ENCODE measurements around the gene FAM110D. TPM values are rescaled to one million over a fixed set of nuclear protein-coding genes. Genes with fewer than 3 reads are reported as not detected.

Gene FAM110D
- total RNA-seq, 4 donors from 2014 or later: 0.57 to 9.1 (median 3.2) TPM

DNA sequence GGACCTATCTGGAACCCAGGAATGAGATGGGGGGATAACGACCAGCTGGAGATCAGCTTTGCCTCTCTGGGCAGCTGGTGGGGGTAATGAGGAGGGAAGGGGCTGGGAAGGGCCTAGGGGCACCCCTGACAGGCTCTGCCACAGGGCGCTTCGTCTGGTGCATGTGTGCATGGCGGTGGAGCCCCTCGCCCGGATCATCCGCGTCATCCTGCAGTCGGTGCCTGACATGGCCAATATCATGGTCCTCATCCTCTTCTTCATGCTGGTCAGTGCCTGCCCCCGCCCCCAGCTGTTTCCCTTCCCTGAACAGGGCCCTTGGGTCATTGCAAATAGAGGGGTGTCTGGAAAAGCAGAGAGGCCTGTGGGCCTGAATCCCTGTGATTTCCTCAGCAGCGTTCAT, 38.9 kb downstream of the FAM110D start:
- H3K4me3 ChIP-seq (ENCODE audit: low read depth, poor library complexity, severe bottlenecking): no peak overlapping the region
- no peak for DNase-seq (ENCODE audit: low spot score in 2 of 2)
- intact Hi-C loops (cut with DNase I; ENCODE audit: low total_unique reads): no loop called here
- WGBS, 2 donors: 85 to 86% methylated on average over 11 of the region's 11 CpGs
- TF ChIP-seq POLR2A (IDR thresholded peaks at IDR 0.05): no peak
- TF ChIP-seq, protein P1, sequence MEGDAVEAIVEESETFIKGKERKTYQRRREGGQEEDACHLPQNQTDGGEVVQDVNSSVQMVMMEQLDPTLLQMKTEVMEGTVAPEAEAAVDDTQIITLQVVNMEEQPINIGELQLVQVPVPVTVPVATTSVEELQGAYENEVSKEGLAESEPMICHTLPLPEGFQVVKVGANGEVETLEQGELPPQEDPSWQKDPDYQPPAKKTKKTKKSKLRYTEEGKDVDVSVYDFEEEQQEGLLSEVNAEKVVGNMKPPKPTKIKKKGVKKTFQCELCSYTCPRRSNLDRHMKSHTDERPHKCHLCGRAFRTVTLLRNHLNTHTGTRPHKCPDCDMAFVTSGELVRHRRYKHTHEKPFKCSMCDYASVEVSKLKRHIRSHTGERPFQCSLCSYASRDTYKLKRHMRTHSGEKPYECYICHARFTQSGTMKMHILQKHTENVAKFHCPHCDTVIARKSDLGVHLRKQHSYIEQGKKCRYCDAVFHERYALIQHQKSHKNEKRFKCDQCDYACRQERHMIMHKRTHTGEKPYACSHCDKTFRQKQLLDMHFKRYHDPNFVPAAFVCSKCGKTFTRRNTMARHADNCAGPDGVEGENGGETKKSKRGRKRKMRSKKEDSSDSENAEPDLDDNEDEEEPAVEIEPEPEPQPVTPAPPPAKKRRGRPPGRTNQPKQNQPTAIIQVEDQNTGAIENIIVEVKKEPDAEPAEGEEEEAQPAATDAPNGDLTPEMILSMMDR (IDR thresholded peaks at IDR 0.05): no peak

DNA sequence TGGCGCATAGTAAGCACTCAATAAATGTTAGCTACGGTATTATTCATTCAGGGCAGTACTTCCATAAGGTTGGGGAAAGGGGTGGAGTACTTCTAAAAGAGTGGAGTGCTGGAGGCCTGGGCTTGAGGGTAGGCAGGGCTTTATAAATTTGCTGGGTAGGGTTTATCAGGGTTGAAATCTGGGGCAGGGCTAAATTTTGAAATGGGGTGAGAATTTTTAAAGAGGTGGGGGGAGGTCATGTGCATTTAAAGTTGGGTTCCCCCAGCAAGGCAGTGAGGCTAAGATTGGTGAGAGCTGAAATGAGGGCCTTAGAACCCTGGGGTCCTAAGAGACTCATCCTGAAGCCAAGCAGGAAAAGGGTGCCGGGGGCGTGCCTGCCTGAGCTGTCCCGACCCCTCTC, 41.5 kb downstream of the FAM110D start:
- DNase-seq (ENCODE audit: low spot score in 2 of 2): no peak
- WGBS, 2 donors: 83 to 84% methylated on average over 5 of the region's 5 CpGs
- no peak for TF ChIP-seq POLR2A (IDR thresholded peaks at IDR 0.05)
- TF ChIP-seq, protein P1 (IDR thresholded peaks at IDR 0.05): no peak
- intact Hi-C loops (cut with DNase I; ENCODE audit: low total_unique reads): no loop called here
- H3K4me3 ChIP-seq (ENCODE audit: low read depth, poor library complexity, severe bottlenecking): no peak overlapping the region

DNA sequence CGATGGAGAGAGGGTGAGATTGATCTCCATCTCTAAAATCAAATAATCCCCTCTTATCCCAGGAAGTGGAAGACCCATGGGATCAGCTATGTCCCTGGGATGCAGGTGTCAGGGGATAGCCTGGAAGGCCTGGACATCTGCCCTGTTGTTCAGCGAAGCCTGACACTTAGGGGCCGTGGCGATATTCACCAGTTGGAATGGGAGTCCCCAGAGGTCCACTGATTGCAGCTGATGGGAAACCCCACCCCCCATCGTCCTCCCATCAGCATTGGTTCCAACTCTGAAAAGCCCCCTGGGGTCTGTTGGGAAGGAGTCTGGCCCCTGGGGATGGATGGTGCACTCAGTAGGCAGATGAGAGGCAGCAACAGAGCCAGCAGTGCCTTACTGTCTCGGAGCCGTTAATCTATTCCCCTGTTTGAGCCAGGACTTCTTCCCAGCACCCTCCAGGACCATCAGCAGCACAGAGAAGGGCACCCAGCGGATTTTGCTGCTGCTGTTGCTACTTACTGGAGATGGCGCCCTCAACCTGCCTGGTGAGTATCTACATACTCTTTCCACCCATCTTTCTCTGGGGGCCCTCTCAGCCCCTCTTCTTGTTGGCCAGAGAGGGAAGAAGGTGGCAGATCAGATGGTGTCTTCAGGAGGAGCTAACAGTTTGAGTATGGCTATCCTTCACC, 44.9 kb downstream of the FAM110D start:
- intact Hi-C loops (cut with DNase I; ENCODE audit: low total_unique reads): no loop called here
- H3K4me3 ChIP-seq (ENCODE audit: low read depth, poor library complexity, severe bottlenecking): no peak overlapping the region
- DNase-seq (ENCODE audit: low spot score in 2 of 2): no peak
- no peak for TF ChIP-seq POLR2A (IDR thresholded peaks at IDR 0.05)
- TF ChIP-seq, protein P1 (IDR thresholded peaks at IDR 0.05): no peak
- WGBS, 2 donors: 77 to 79% methylated on average over 9 of the region's 9 CpGs

DNA sequence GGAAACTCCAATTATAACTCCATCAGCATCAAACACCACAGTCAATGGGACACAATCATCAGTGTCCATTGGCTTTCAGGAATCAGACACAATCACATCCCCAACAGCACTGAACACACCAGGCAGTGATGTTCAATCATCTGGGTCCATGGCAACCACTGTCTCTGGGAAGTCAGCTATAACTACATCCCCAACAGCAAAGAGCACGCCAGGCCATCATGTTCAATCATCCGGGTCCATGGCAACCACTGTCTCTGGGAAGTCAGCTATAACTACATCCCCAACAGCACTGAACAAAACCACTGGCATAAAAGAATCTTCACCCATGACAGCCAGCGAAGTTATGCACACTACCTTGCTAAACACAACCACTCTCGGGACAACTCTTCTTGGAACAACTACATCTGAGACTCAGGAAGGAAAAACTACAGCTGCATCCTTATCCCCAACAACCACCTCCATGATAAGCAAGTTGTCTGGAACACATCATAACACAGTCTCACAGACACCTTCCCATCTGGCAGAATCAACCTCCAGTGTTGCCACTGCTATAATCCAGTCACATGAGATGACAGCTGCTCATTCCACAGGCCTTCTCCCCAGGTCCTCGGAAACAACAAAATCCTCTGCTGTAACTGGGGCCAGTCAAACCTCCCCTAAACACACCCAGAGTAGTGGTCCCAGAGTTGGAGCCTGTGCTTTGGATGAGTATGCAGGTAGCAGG, 51.4 kb downstream of the FAM110D start:
- intact Hi-C loops (cut with DNase I; ENCODE audit: low total_unique reads): no loop called here
- 87 to 90% methylated on average over 5 of the region's 5 CpGs for WGBS, 2 donors
- no peak overlapping the region for H3K4me3 ChIP-seq (ENCODE audit: low read depth, poor library complexity, severe bottlenecking)
- no peak for TF ChIP-seq POLR2A (IDR thresholded peaks at IDR 0.05)
- TF ChIP-seq, protein P1 (IDR thresholded peaks at IDR 0.05): no peak
- no peak for DNase-seq (ENCODE audit: low spot score in 2 of 2)

DNA sequence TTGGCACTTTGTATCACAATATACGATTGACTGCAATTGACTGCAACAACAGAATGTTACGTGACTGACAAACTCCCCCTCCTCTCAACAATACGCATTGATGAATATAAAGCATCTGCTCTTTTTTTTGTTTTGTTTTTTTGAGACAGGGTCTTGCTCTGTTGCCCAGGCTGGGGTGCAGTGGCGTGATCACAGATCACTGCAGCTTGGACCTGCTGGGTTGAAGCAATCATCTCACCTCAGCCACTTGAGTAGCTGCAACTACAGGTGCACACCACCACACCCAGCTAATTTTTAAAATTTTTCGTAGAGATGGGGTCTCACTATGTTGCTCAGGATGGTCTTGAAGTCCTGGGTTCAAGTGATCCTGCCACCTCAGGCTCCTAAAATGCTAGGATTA, 53.8 kb downstream of the FAM110D start:
- TF ChIP-seq, protein P1 (IDR thresholded peaks at IDR 0.05): no peak
- TF ChIP-seq POLR2A (IDR thresholded peaks at IDR 0.05): no peak
- no peak for DNase-seq (ENCODE audit: low spot score in 2 of 2)
- intact Hi-C loops (cut with DNase I; ENCODE audit: low total_unique reads): no loop called here
- no peak overlapping the region for H3K4me3 ChIP-seq (ENCODE audit: low read depth, poor library complexity, severe bottlenecking)
- WGBS, 2 donors: 86% methylated on average over 5 of the region's 5 CpGs

Data from lower leg skin (tissue), 4 donors.